HG02588 (cell line): ENCODE results near the gene CLDN22.
A peak's percentile ranks its signal among the peaks of the same experiment; 100 is the strongest.

Source experiments
- ATAC-seq: cut with Tn5 transposase; IDR thresholded peaks from one replicate; pipeline ENCODE4 v1.9.1; 2021; ENCODE audit warnings: mild to moderate bottlenecking, moderate library complexity; ENCODE audit not compliant: unreplicated experiment

Gene CLDN22

GRCh38 chr4:183323295-183323694 is 3.2 kb upstream of the CLDN22 start:
- ATAC-seq: no peak

- ATAC-seq: no peak
Measured at GRCh38 chr4:183322326-183322725, 2.2 kb upstream of the CLDN22 start, which contains the start of gene CLDN24. Gene CLDN24 (minus strand): TSS chr4:183322426. CDS start chr4:183322426, 0 bp downstream.

GRCh38 chr4:183321516-183321915 is 1.4 kb upstream of the CLDN22 start:
- ATAC-seq: no peak

GRCh38 chr4:183321079-183321478 is 1.0 kb upstream of the CLDN22 start:
- peak; percentile 49 for ATAC-seq

- no peak for ATAC-seq
Measured at GRCh38 chr4:183318656-183319055, 1.4 kb downstream of the CLDN22 start.

- no peak for ATAC-seq
Measured at GRCh38 chr4:183314806-183315205, 5.3 kb downstream of the CLDN22 start.

- ATAC-seq: no peak
Measured at GRCh38 chr4:183314336-183314735, 5.7 kb downstream of the CLDN22 start.

GRCh38 chr4:183312841-183313240 is 7.2 kb downstream of the CLDN22 start:
- ATAC-seq: no peak

GRCh38 chr4:183306811-183307210 is 13.3 kb downstream of the CLDN22 start:
- ATAC-seq: no peak

GRCh38 chr4:183304538-183304937 is 15.5 kb downstream of the CLDN22 start:
- ATAC-seq: no peak

- ATAC-seq: no peak
Measured at GRCh38 chr4:183304067-183304466, 16.0 kb downstream of the CLDN22 start.

- no peak for ATAC-seq
Measured at GRCh38 chr4:183303301-183303700, 16.8 kb downstream of the CLDN22 start.

GRCh38 chr4:183300655-183301054 is 19.4 kb downstream of the CLDN22 start:
- no peak for ATAC-seq

- ATAC-seq: no peak
Measured at GRCh38 chr4:183300070-183300469, 20.0 kb downstream of the CLDN22 start.

- peak; percentile 32 for ATAC-seq
Measured at GRCh38 chr4:183299464-183299863, 20.6 kb downstream of the CLDN22 start.

- peak; percentile 87 for ATAC-seq
Measured at GRCh38 chr4:183297675-183298074, 22.4 kb downstream of the CLDN22 start.

GRCh38 chr4:183295711-183296110 is 24.4 kb downstream of the CLDN22 start:
- no peak for ATAC-seq

- ATAC-seq: no peak
Measured at GRCh38 chr4:183291070-183291469, 29.0 kb downstream of the CLDN22 start.

- ATAC-seq: no peak
Measured at GRCh38 chr4:183289688-183290087, 30.4 kb downstream of the CLDN22 start.

- no peak for ATAC-seq
Measured at GRCh38 chr4:183288955-183289354, 31.1 kb downstream of the CLDN22 start.

GRCh38 chr4:183287677-183288076 is 32.4 kb downstream of the CLDN22 start:
- peak; percentile 78 for ATAC-seq

- ATAC-seq: peak; percentile 69
Measured at GRCh38 chr4:183287309-183287659, 32.8 kb downstream of the CLDN22 start.

GRCh38 chr4:183286590-183287308 is 33.3 kb downstream of the CLDN22 start:
- ATAC-seq: peak; percentile 19
